ENCODE data around the gene H6PD. TPM values are rescaled to one million over a fixed set of nuclear protein-coding genes. Genes with fewer than 3 reads are reported as not detected.

Gene H6PD, protein sequence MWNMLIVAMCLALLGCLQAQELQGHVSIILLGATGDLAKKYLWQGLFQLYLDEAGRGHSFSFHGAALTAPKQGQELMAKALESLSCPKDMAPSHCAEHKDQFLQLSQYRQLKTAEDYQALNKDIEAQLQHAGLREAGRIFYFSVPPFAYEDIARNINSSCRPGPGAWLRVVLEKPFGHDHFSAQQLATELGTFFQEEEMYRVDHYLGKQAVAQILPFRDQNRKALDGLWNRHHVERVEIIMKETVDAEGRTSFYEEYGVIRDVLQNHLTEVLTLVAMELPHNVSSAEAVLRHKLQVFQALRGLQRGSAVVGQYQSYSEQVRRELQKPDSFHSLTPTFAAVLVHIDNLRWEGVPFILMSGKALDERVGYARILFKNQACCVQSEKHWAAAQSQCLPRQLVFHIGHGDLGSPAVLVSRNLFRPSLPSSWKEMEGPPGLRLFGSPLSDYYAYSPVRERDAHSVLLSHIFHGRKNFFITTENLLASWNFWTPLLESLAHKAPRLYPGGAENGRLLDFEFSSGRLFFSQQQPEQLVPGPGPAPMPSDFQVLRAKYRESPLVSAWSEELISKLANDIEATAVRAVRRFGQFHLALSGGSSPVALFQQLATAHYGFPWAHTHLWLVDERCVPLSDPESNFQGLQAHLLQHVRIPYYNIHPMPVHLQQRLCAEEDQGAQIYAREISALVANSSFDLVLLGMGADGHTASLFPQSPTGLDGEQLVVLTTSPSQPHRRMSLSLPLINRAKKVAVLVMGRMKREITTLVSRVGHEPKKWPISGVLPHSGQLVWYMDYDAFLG
- total RNA-seq = 64.3 TPM
- polyA plus RNA-seq (ENCODE audit: insufficient read depth, low read depth, low replicate concordance) = 5.7 TPM
- long read RNA-seq, donor 1, full-length matches to known transcripts = 4 of 4 reads
- long read RNA-seq, donor 1, partial matches to known transcripts = 0 of 4 reads
- long read RNA-seq, donor 1, other reads (novel, unspliced or antisense) = 0 of 4 reads
- long read RNA-seq, donor 2, full-length matches to known transcripts = 1 of 1 reads
- long read RNA-seq, donor 2, partial matches to known transcripts = 0 of 1 reads
- long read RNA-seq, donor 2, other reads (novel, unspliced or antisense) = 0 of 1 reads
- long read RNA-seq, donor 3, full-length matches to known transcripts = 5 of 46 reads
- long read RNA-seq, donor 3, partial matches to known transcripts = 41 of 46 reads
- long read RNA-seq, donor 3, other reads (novel, unspliced or antisense) = 0 of 46 reads
- long read RNA-seq, donor 4, full-length matches to known transcripts = 4 of 9 reads
- long read RNA-seq, donor 4, partial matches to known transcripts = 5 of 9 reads
- long read RNA-seq, donor 4, other reads (novel, unspliced or antisense) = 0 of 9 reads
- long read RNA-seq, donor 5 = 0 reads
- long read RNA-seq, donor 6 = 0 reads
- long read RNA-seq, donor 7, partial matches to known transcripts = 1 of 93 reads
- long read RNA-seq, donor 7, other reads (novel, unspliced or antisense) = 92 of 93 reads
- long read RNA-seq, donor 8, partial matches to known transcripts = 6 of 6 reads
- long read RNA-seq, donor 8, other reads (novel, unspliced or antisense) = 0 of 6 reads
- long read RNA-seq, donor 9, full-length matches to known transcripts = 2 of 2 reads
- long read RNA-seq, donor 9, partial matches to known transcripts = 0 of 2 reads
- long read RNA-seq, donor 9, other reads (novel, unspliced or antisense) = 0 of 2 reads
- long read RNA-seq, donor 10, full-length matches to known transcripts = 3 of 3 reads
- long read RNA-seq, donor 10, partial matches to known transcripts = 0 of 3 reads
- long read RNA-seq, donor 10, other reads (novel, unspliced or antisense) = 0 of 3 reads

DNA sequence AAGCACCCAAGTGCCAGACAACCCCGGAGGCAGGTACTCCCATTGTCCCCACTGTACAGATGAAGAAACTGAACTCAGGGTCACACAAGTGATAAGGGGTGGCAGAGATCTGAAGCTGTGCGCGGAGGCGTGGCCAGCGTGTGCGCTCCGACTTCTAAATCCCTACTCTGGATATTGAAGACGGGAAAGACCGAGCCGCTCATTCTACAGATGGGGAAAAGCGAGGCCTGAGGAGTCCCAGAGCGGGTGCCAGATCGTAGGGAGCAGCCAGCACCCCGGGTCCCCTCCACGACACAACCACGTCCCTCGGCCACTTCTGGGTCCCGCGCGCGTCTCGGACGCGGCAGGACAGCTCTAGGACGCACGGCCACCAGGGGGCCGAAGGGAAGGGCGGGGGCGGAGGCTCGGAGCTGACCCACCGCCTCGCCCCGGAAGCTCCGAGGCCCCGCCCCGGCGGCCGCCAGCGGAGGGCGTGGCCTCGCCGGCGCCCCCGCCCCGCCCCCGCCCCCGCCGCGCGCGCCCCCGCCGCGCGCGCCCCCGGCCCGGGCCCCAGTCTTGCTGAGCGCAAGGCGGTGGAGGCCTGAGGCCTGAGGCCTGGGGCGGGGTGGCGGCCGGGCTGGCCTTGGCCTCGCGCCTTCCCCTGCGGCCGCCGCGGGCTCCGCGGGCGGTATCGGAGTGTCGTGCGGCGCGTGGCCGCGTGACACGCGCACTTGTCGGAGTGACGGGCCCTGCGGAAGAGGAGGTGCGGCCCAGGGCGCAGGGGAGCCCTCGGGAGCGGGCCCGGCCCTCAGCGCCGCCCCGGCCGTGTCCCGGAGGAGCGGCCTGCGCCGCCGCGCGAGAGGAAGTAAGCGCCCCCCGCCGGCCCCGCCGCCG, at the start of gene H6PD:
H6PD (plus strand) TSS at position 552 of the 873 bp plus-strand sequence. CDS start 10,161 bp downstream, outside the sequence.
- Histone ChIP-seq H3K4me1 (ENCODE audit: control insufficient read depth in 2 of 3, insufficient read depth in 2 of 3, low read depth in 1 of 3, low read length in 3 of 3) (peaks cover 0 to 17% (median 9%) of the 10 kb centered on the region in 3 donors), H3K4me3 (ENCODE audit: low read length in 3 of 3) (peak within 1 kb of the TSS; percentile 46 to 84 (median 77)), H3K9ac (ENCODE audit: low read length in 3 of 3) (peak within 1 kb of the TSS; percentile 30 to 93 (median 86)), H3K27me3 (ENCODE audit: control insufficient read depth, insufficient read depth, low read length) (no peaks in the 10 kb centered on the region), H3K9me3 (ENCODE audit: control insufficient read depth in 2 of 3, insufficient read depth in 1 of 3, low read length in 3 of 3) (no peaks in the 10 kb centered on the region), H3K36me3 (ENCODE audit: control insufficient read depth in 2 of 3, insufficient read depth in 3 of 3, low read length in 3 of 3) (peaks cover 0 to 2% (median 0%) of the 10 kb centered on the region in 3 donors), H3K27ac (ENCODE audit: low read depth in 2 of 2, low read length in 2 of 2) (peak within 1 kb of the TSS; percentile 91 to 94)
- TF ChIP-seq, protein P1, sequence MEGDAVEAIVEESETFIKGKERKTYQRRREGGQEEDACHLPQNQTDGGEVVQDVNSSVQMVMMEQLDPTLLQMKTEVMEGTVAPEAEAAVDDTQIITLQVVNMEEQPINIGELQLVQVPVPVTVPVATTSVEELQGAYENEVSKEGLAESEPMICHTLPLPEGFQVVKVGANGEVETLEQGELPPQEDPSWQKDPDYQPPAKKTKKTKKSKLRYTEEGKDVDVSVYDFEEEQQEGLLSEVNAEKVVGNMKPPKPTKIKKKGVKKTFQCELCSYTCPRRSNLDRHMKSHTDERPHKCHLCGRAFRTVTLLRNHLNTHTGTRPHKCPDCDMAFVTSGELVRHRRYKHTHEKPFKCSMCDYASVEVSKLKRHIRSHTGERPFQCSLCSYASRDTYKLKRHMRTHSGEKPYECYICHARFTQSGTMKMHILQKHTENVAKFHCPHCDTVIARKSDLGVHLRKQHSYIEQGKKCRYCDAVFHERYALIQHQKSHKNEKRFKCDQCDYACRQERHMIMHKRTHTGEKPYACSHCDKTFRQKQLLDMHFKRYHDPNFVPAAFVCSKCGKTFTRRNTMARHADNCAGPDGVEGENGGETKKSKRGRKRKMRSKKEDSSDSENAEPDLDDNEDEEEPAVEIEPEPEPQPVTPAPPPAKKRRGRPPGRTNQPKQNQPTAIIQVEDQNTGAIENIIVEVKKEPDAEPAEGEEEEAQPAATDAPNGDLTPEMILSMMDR (IDR thresholded peaks at IDR 0.05; ENCODE audit: borderline replicate concordance, extremely low read depth, insufficient read depth) = peak; percentile 73
- FAIRE-seq (no peak), DNase-seq (peak; percentile 81 to 95 (median 90))
- intact Hi-C loops (cut with DNase I) = no loop called here

DNA sequence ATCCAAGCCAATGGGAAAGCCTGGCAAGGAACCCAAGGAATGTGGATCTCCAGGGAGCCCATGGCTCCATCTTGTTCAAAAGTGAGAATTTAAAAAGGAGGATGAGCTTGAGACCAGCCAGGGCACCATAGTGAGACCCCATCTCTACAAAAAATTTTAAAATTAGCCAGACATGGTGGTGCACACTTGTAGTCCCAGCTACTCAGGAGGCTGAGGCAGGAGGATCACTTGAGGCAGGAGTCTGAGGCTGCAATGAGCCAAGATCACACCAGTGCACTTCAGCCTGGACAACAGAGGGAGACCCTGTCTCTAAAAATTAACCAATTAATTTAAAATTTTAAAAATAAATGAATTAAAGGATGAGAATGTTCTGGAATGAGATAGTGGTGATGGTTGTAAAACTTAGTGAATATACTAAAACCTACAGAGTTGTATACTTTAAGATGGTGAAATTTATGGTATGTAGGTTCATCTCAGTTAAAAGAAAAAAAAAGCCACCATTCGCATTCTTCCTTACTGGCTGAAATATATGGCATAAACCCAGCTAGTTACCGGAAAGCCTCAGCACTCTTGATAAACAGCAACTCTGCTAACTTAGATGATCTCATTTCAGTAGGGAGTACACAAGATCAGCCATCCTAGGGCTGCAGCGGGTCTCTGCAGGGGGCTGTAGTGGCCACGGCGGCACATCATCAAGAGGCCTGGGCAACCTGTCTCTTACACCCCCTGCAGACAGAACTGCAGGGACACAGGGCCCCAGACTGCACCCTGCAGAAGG, 48.3 kb upstream of the H6PD start:
- Histone ChIP-seq H3K9me3 (ENCODE audit: control insufficient read depth in 2 of 3, insufficient read depth in 1 of 3, low read length in 3 of 3) (no peaks in the 10 kb centered on the region), H3K27me3 (ENCODE audit: control insufficient read depth, insufficient read depth, low read length) (peaks cover 11% of the 10 kb centered on the region), H3K36me3 (ENCODE audit: control insufficient read depth in 2 of 3, insufficient read depth in 3 of 3, low read length in 3 of 3) (no peaks in the 10 kb centered on the region), H3K9ac (ENCODE audit: low read length in 3 of 3) (no peak overlapping the region), H3K4me1 (ENCODE audit: control insufficient read depth in 2 of 3, insufficient read depth in 2 of 3, low read depth in 1 of 3, low read length in 3 of 3) (peaks cover 0 to 3% (median 0%) of the 10 kb centered on the region in 3 donors), H3K27ac (ENCODE audit: low read depth in 2 of 2, low read length in 2 of 2) (no peak overlapping the region), H3K4me3 (ENCODE audit: low read length in 3 of 3) (no peak overlapping the region)
- TF ChIP-seq, protein P1 (IDR thresholded peaks at IDR 0.05; ENCODE audit: borderline replicate concordance, extremely low read depth, insufficient read depth) = no peak
- FAIRE-seq (no peak), DNase-seq (no peak)
- intact Hi-C loops (cut with DNase I) = no loop called here
